VCaP (cell line): ENCODE results near the gene LCMT1.
A peak's percentile ranks its signal among the peaks of the same experiment; 100 is the strongest.
"Not testable (repeated sequence)": the region's sequence is repeated elsewhere in the genome, so short reads cannot be mapped to it uniquely, and the experiment has no call there.

ENCODE experiments used
- H3K27ac ChIP-seq: fragments of 450-650 bp; 2 replicates; pipeline ENCODE4 v1.5.1; 2017
- CTCF ChIP-seq: fragments of 450-650 bp; conservative IDR thresholded peaks from 2 replicates; pipeline ENCODE4 v1.5.1; 2017; ENCODE audit warnings: mild to moderate bottlenecking, moderate library complexity

Gene LCMT1

DNA sequence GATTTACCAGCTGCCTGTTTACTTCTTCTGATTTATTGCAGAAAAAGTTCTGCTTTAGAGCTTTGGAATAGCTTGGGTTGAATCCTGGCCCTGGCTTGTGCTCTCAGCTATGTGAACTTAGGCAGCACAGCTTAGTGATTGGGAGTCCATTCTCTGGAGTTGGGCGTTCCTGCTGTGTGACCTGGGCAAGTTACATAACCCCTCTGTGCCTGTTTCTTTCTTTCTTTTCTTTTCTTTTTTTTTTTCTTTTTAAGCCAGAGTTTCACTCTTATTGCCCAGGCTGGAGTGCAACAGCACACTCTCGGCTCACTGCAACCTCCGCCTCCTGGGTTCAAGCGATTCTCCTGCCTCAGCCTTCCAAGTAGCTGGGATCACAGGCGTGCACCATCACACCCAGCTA is 53.7 kb downstream of the LCMT1 start:
- H3K27ac ChIP-seq: no peak overlapping the region
- no peak for TF ChIP-seq CTCF

- H3K27ac ChIP-seq: not testable (repeated sequence)
Measured at GRCh38 chr16:25167920-25168319, 56.4 kb downstream of the LCMT1 start.

DNA sequence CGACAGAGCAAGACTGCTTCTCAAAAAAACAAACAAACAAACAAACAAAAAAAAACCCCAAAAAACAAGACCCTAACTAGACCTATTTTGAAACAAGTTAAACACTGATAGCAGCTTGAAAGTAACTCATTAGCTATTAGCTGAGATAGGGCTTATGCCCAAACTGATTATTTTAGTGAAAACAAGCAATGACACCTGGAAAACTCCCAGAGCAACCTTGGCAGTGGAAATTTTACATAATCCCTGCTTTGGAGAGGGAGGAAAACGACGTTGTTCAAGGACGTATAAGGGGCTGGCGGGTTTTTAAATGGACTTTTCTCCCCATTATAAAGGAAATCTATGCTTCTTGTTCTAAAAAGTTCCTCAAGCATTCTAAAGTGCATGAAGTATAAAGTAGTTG is 59.8 kb downstream of the LCMT1 start:
- no peak for TF ChIP-seq CTCF
- no peak overlapping the region for H3K27ac ChIP-seq

DNA sequence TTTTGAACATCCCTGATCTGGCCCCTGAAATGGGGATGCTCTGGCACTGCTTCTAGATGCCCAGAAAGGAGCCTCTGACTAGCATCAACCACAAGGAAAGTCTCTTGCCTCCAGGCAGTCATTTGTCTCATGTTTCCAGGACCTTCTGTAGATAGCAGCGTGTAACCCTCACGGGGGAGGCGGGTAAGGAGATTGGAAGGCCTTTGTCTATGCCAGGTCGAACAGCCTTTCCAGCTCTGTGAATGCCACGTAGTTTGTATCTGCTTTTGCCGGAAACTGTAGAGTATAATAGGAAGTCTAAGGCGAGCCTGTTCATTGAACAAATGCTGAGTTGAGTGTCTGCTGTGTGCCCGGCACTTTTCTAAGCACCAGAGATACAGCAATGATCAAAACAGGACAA is 61.3 kb downstream of the LCMT1 start:
- TF ChIP-seq CTCF: no peak
- H3K27ac ChIP-seq: no peak overlapping the region

GRCh38 chr16:25174285-25174684 is 62.7 kb downstream of the LCMT1 start:
- no peak overlapping the region for H3K27ac ChIP-seq
- no peak for TF ChIP-seq CTCF

DNA sequence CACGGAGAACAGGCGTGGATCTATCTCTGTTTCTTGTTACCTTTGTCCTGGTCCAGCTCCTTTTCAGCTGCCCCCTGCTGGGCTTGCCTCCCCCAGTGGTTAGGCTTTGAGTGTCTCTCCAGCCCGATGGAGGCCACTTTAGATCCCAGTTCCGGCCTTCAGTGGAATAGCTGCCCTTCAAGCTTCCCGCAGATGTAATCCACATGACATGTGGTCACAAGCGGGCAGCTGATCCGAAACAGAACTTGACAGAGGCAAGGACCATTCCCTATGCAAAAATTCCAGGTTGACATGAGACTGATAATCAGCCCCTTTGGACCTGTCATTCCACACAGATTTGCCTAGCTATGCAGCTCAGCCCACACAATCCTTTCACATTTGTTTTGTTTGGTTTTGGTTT is 64.6 kb downstream of the LCMT1 start:
- no peak for TF ChIP-seq CTCF
- H3K27ac ChIP-seq: no peak overlapping the region

DNA sequence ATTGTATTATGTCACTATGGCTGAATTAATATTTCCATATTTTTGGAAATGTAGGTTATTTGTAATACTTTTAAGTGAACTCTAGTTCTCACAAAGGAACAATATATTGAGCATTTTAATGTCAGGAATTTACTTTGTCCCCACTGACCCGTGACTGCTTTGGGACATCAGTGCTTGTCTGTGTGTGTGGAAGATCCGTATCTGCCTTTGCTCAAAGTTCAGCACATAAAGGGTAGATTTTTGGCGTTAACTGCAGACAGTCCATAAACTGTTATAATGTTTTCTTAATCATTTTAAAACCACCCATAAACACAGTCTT is 65.9 kb downstream of the LCMT1 start:
- peak overlapping the region; percentile 49; the same call in 1 of the 2 replicates for H3K27ac ChIP-seq
- no peak for TF ChIP-seq CTCF

GRCh38 chr16:25177831-25178688 is 66.5 kb downstream of the LCMT1 start:
- H3K27ac ChIP-seq: peak overlapping the region; percentile 49; the same call in 1 of the 2 replicates
- no peak for TF ChIP-seq CTCF

DNA sequence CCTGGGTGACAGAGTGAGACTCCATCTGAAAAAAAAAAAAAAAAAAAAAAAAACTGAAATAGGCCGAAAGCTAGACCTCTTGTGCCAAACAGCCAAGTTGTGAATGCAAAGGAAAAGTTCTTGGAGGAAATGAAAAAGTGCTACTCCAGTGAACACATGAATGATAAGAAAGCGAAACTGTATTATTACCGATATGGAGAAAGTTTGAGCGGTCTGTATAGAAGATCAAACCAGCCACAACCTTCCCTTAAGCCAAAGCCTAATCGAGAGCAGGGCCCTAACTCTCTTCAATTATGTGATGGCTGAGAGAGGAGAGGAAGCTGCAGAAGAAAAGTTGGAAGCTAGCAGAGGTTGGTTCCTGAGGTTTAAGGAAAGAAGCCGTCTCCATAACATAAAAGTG is 69.7 kb downstream of the LCMT1 start:
- not testable (repeated sequence) for H3K27ac ChIP-seq
